ENCODE results near the gene OR4C45. TPM values are rescaled to one million over a fixed set of nuclear protein-coding genes. Genes with fewer than 3 reads are reported as not detected.

The OR4C45 gene
- total RNA-seq, 1 experiment from 2014 or later = not detected

GRCh38 chr11:50075856-50076255, 43.2 kb downstream of the OR4C45 start:
- Histone ChIP-seq H4K20me1 (ENCODE audit: insufficient read depth) (no peaks in the 10 kb centered on the region), H3K9me3 (ENCODE audit: control insufficient read depth in 1 of 2, insufficient read depth in 1 of 2, low read depth in 1 of 2, low read length in 2 of 2) (peaks cover 0 to 5% of the 10 kb centered on the region in 2 experiments; a peak in 2 of 4 replicates), H3K4me2 (ENCODE audit: low read length) (no peak overlapping the region), H3K27ac (ENCODE audit: low read depth, low read length) (no peak overlapping the region), H3K4me3 (replicated peaks in 1 of 2; ENCODE audit: low read depth in 1 of 2, low read length in 2 of 2) (no peak overlapping the region), H2AFZ (ENCODE audit: low read depth, low read length, poor library complexity, severe bottlenecking) (no peak overlapping the region), H3K27me3 (ENCODE audit: insufficient read depth, low read length) (no peaks in the 10 kb centered on the region), H3K9ac (ENCODE audit: low read length) (no peak overlapping the region), H3K79me2 (ENCODE audit: insufficient read depth, low read length) (no peaks in the 10 kb centered on the region), H3K4me1 (ENCODE audit: control insufficient read depth in 1 of 2, insufficient read depth in 2 of 2, low read length in 2 of 2) (no peaks in the 10 kb centered on the region), H3K9me2 (ENCODE audit: insufficient read depth) (no peaks in the 10 kb centered on the region), H3K36me3 (ENCODE audit: control insufficient read depth in 1 of 2, insufficient read depth in 2 of 2, low read length in 2 of 2) (no peaks in the 10 kb centered on the region)
- intact Hi-C loops (cut with micrococcal nuclease) = no loop called here
- ChIA-PET POLR2A (no interaction called here), RAD21 (ENCODE audit: low non-redundant PET in 1 of 2, low total read pairs in 2 of 2, uncharacterized antibody in 2 of 2, unreplicated experiment in 2 of 2) (no interaction called here), CTCF (no interaction called here)
- DNase-seq (ENCODE audit: low read depth, low spot score) (no peak), ATAC-seq (no peak)
- TF ChIP-seq FOSL1 (IDR thresholded peaks at IDR 0.05; ENCODE audit: low read depth) (no peak), ZFX (IDR thresholded peaks at IDR 0.05) (no peak), ZNF274 (IDR thresholded peaks at IDR 0.05; ENCODE audit: low read depth, low read length) (no peak), POLR2A (IDR thresholded peaks at IDR 0.05; ENCODE audit: borderline replicate concordance, extremely low read depth, insufficient read depth, insufficient read length) (no peak), CEBPB (IDR thresholded peaks at IDR 0.05; ENCODE audit: low read depth) (no peak), TCF7L2 (IDR thresholded peaks at IDR 0.05; ENCODE audit: borderline replicate concordance, extremely low read depth, insufficient read depth, insufficient read length) (no peak), RAD21 (IDR thresholded peaks at IDR 0.05; ENCODE audit: low read depth) (no peak), REST (IDR thresholded peaks at IDR 0.05; ENCODE audit: low read depth) (no peak), ATF3 (IDR thresholded peaks at IDR 0.05) (no peak), CTCF (IDR thresholded peaks at IDR 0.05 in 2 of 3, conservative IDR thresholded peaks at IDR 0.05 in 1 of 3; ENCODE audit: borderline replicate concordance in 1 of 3, insufficient read depth in 1 of 3, low read depth in 2 of 3, low read length in 2 of 3) (no peak), SRF (IDR thresholded peaks at IDR 0.05; ENCODE audit: low read depth) (no peak), EGR1 (IDR thresholded peaks at IDR 0.05; ENCODE audit: low read depth) (no peak)
- BruUV-seq (replicated peaks) = no TSS peak

Measured in HCT116 (cell line).